Left colon (tissue), 2 donors: ENCODE results near the gene DOCK6. TPM values are rescaled to one million over a fixed set of nuclear protein-coding genes. Genes with fewer than 3 reads are reported as not detected.

Experiments used
- ATAC-seq: fragments of 200-7000 bp; cut with Tn5 transposase; one replicate; pipeline ENCODE4 v1.9.1; 2020; ENCODE audit warnings: mild to moderate bottlenecking, moderate library complexity
- DNase-seq, 2 donors: peaks; one replicate each; pipeline ENCODE4 v3.0.0-alpha.2; 2020
- intact Hi-C, 2 donors: fragments of 100-400 bp; cut with DNase I in 1 of 2; cut with micrococcal nuclease in 1 of 2; formaldehyde crosslinking; loops; one replicate each; pipeline versions ENCODE4 v1.11.2 to v1.14.0; 2022; cut with DNase I, micrococcal nuclease
- total RNA-seq, 2 donors: library from RNA; stranded (reverse); fragmentation: NEBNext Ultra II Directional; extraction: Animal tissue kit (Norgen Biotek cat#: 25700); gene quantifications; one replicate each; pipeline ENCODE4 v1.2.1, GENCODE V29; 2021
- donor health status: DM: no; HTN: no; CAD: no.
- donor health status: DM: yes; HTN: yes; CAD: no.

Gene DOCK6
- total RNA-seq, 2 donors from 2014 or later, result 64.7 to 77.6 TPM

- intact Hi-C loops, result loop anchor here (10.0 kb wide), 2 partner anchors 71 to 171 kb away; no protein-coding TSS in a partner anchor
Observed at GRCh38 chr19:11205939-11206570, 56.3 kb downstream of the DOCK6 start.

GRCh38 chr19:11204943-11205349, 57.4 kb downstream of the DOCK6 start:
- intact Hi-C loops, result loop anchor here (5.0 to 10.0 kb wide), 3 partner anchors 68 to 170 kb away; no protein-coding TSS in a partner anchor
- ATAC-seq, result no peak
- DNase-seq, result no peak

More at GRCh38 chr19:11205939-11206570, 56.3 kb downstream of the DOCK6 start:
- ATAC-seq (no peak), DNase-seq (no peak)

GRCh38 chr19:11204076-11204602, 58.2 kb downstream of the DOCK6 start:
- DNase-seq, result no peak
- intact Hi-C loops, result loop anchor here (5.0 to 10.0 kb wide), 3 partner anchors 67 to 169 kb away; no protein-coding TSS in a partner anchor
- no peak for ATAC-seq

DNA sequence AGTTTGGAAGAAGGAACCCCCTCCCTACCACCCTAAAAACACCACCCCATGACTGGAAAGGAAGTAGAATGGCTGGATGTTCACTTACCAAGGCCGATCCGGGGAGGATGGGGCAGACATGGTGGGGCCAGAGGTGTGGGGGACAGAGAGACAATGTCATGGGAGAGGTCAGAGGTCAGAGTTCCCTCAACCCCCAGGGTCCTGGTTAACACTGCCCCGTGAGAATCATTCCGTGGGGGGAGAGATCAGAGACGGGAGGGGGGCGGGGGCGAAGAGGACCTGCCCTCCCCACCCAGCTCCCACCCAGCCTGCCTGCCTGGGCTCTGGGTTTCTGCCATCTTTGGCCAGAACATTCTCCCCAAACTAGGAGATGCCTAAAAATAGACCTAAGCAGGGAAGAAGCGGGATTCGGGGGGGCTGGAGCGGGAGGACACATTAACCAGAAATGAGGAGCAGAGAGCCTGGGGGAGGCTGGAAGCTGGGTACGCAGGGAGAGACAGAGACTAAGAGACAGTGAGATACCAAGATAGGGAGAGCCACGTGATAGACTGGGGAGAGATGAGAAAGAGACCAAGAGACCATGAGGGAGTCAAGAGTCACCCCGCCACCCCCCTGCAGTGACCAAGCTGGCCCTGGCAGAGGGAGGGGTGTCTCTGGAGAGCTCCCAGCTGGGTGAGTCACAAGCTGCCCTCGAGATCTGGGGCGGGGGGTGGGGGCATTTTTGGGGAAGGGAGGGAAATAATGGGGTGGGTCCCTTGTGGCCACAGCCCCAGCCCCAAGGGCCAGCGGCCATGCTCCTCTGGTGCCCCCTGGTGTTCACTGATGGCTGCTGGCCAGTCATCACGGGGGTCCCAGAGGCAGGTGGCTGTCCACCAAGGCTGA, 58.9 kb downstream of the DOCK6 start:
- peak; percentile 47 for ATAC-seq
- DNase-seq, result peak; percentile 66 to 83
- intact Hi-C loops, result loop anchor here (5.0 to 10.0 kb wide), 3 partner anchors 66 to 169 kb away; no protein-coding TSS in a partner anchor

DNA sequence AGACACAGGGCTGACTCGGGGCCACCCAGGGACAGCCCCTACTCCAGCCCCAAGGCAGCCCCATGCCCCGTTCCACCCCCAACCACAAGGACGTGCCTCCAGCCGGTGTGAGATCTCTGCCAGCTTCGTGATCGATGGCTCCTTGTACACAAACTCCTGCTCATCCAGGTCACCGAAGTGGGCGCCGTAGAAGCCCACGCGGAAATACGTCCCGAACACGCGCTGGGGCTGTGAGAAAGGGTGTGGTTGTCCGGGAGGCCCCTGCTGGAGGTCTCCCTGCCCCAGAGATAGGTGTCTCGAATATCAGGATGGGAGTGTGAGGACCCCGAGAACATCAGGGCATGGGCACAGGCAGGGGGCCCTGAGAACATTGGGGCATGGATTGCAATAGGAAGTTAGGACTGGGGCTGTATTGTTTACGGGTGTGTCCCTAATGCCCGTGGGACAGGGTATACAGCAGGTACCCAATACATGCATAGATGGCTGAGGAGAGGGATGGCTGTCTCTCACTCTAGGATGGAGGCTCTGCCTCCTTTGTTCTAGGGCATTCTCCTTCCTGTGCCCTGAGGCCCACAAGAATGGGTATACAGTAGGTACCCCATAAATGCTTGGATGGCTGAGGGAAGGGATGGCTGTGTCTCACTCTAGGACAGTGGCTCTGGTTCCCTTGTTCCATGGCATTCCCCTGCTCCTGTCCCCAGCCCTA, 59.7 kb downstream of the DOCK6 start:
- DNase-seq (no peak), ATAC-seq (no peak)
- intact Hi-C loops, result loop anchor here (5.0 to 10.0 kb wide), 3 partner anchors 65 to 168 kb away; no protein-coding TSS in a partner anchor

- intact Hi-C loops, result loop anchor here (5.0 to 10.0 kb wide), 3 partner anchors 64 to 167 kb away; no protein-coding TSS in a partner anchor
- ATAC-seq, result no peak
- DNase-seq, result no peak
Observed at GRCh38 chr19:11201791-11202190, 60.5 kb downstream of the DOCK6 start.

- intact Hi-C loops, result loop anchor here (5.0 to 10.0 kb wide), 3 partner anchors 64 to 166 kb away; no protein-coding TSS in a partner anchor
- DNase-seq, result no peak
- no peak for ATAC-seq
Observed at GRCh38 chr19:11200931-11201330, 61.4 kb downstream of the DOCK6 start.

DNA sequence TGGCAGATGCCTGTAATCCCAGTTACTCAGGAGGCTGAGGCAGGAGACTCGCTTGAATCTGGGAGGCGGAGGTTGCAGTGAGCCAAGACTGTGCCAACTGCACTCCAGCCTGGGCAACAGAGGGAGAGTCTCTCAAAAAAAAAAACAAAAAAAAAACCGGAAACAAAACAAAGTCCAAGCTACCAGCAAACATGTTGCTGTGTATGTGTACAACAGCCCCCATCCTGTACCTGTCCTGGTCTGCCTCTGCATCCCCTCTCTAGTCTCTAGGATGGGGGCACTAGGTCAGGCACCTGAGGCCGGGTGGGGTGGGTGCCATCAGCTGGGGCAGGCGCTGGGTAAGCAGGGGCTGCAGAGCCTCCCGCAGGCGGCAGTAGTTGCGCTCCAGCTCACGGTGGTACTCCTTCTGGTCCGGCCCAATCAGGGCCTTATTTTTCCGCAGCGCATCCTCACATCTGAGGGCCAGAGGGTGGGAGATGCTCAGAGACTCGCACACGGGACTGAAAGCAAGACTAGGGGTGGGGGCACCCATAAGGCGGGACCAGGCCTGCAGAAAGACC, 62.2 kb downstream of the DOCK6 start:
- no peak for DNase-seq
- ATAC-seq, result no peak
- intact Hi-C loops, result loop anchor here (5.0 to 10.0 kb wide), 3 partner anchors 63 to 165 kb away; no protein-coding TSS in a partner anchor

DNA sequence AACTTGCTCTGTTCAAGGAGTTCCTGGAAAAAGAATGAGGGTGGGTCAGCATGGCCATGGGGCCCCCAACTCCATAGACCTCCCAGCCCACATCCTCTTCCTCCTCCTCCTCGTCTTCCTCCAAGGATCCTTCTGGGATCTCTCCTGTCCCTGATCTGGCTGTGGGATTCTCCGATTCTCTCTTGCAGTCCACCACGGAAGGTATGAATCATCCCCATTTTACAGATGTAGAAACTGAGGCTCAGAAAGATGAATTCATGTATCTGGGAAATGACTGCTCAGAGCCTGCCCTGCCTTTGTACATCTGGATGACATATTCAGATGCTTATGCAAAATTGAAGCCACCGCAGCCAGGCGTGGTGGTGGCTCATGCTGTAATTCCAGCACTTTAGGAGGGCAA, 62.8 kb downstream of the DOCK6 start:
- DNase-seq (no peak), ATAC-seq (no peak)
- intact Hi-C loops, result no loop called here

DNA sequence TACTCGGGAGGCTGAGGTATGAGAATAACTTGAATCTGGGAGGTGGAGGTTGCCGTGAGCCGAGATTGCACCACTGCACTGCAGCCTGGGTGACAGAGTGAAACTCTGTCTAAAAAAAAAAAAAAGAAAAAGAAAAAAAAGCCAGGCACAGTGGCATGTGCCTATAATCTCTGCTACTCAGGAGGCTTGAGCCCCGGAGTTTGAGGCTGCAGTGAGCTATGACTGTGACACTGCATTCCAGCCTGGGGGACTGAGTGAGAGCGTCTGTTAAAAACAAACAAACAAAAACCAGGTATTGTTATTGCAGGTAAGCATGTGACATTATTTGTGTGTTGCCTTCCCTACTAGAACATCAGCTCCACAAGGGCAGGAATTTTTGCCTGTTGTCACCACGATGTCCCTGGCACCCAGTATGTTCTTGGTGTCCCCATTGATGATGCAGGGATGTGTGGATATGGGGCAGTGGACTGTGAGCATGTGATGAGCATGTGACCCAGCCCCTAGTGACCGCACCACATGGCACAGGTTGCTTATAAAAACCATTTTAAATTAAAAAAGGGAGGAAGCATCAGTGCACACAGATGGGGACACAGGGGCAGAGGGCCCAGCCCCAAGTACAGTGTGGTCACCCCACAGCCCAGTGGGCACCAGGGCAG, 63.4 kb downstream of the DOCK6 start:
- DNase-seq, result no peak
- intact Hi-C loops, result no loop called here
- ATAC-seq, result no peak

GRCh38 chr19:11198175-11198534, 64.2 kb downstream of the DOCK6 start:
- intact Hi-C loops, result no loop called here
- ATAC-seq, result no peak
- DNase-seq, result no peak

- intact Hi-C loops, result no loop called here
- DNase-seq (peak; percentile 84 to 89), ATAC-seq (peak; percentile 94)
Observed at GRCh38 chr19:11197291-11198174, 64.8 kb downstream of the DOCK6 start, which contains the start of gene KANK2. Gene KANK2, minus strand, starts transcription at chr19:11197545. Its CDS starts 3,034 bp downstream, at chr19:11194511.

DNA sequence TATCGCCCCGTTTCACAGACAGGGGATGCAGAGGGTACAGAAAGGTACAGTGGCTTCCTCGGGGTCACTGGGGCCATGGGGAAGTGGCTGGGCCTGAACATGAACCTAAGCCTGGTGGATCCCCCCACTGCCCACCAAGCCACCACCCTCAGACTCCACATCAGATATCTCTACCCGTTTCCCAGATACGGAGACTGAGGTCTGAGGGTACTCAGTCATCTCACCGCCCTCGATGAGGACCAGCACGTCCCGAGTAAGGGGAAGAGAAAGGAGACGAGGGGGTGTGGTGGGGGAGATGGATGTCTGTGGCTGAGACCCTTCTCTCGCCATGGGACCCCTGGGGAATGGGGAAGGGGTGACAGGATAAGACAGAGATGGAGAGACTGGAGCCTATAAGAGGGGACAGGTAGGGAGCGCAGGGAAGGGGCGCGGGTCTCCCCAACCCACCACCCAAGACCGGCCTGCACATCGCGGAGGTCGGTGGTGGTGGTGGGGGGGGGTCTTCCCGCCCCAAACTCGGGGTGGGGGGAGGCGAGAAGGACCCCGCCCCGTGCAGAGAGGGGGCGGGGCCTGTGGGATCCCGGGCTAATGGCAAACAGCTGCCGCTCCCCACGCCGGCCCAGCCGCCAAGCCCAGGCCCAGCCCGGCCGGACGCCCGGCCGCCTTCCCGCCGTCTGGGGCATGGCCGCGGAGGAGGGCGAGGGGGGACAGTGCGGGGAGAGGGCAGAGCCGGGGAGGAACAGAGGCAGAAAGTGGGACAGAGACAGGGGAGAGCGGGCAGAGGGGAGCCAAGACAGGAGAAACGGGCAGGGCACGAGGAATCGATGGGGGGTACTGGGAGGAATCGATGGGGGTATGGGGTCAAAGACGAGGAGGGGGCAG, 65.7 kb downstream of the DOCK6 start:
- DNase-seq (peak in 1 of 2 donors; percentile 45), ATAC-seq (peak; percentile 32)
- intact Hi-C loops, result no loop called here

DNA sequence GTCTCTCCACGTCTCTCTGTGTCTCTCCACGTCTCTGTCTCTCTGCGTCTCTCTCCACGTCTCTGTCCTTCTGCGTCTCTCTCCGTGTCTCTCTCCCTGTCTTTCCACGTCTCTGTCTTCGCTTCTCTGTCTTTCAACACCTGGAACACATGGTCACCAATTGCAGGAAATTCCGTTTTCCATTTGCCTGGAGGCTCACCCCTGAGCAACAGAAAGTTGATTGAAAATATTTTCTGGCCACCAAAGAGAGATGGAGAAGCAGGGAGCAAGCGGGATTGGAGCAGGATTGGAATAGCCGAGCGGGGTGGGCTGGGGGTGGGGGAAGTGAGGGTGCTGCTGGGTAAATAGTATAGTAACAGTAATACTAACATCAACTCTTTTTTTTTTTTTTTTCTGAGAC, 66.6 kb downstream of the DOCK6 start:
- DNase-seq (no peak), ATAC-seq (no peak)
- intact Hi-C loops, result no loop called here

GRCh38 chr19:11194656-11195558, 67.4 kb downstream of the DOCK6 start:
- intact Hi-C loops, result no loop called here
- DNase-seq (no peak), ATAC-seq (no peak)
